ENCODE measurements around the gene PIKFYVE. TPM values are rescaled to one million over a fixed set of nuclear protein-coding genes. Genes with fewer than 3 reads are reported as not detected.
"Not testable (repeated sequence)": the region's sequence is repeated elsewhere in the genome, so short reads cannot be mapped to it uniquely, and the experiment has no call there.

Gene PIKFYVE
- polyA plus RNA-seq, 1 donor: 16.7 TPM

GRCh38 chr2:208254118-208254870 lies 11.8 kb upstream of the PIKFYVE start:
- H3K4me3 ChIP-seq (ENCODE audit: low read length): peak overlapping the region; percentile 97
- WGBS (ENCODE audit: insufficient coverage, low lambda C conversion rate): 0% methylated on average over 5 of the region's 36 CpGs
- peak; percentile 75 to 83 for DNase-seq
- no peaks in the 10 kb centered on the region for H3K9me3 ChIP-seq (ENCODE audit: control insufficient read depth, low read depth, low read length)
- H3K4me1 ChIP-seq (ENCODE audit: control insufficient read depth, insufficient read depth, low read length): peaks cover 31% of the 10 kb centered on the region
- H3K27ac ChIP-seq (ENCODE audit: low read length): peak overlapping the region; percentile 79
- no peaks in the 10 kb centered on the region for H3K27me3 ChIP-seq (ENCODE audit: control insufficient read depth, insufficient read depth, low read length)
- H3K36me3 ChIP-seq (ENCODE audit: control insufficient read depth, insufficient read depth, low read length): peaks cover 19% of the 10 kb centered on the region

GRCh38 chr2:208254871-208255556 lies 11.0 kb upstream of the PIKFYVE start, which contains the start of gene IDH1:
TSS of gene IDH1 (minus strand) at chr2:208255071. CDS start at chr2:208251551, 3,520 bp downstream.
- peak within 1 kb of the TSS; percentile 97 for H3K4me3 ChIP-seq (ENCODE audit: low read length)
- peaks cover 15% of the 10 kb centered on the region for H3K36me3 ChIP-seq (ENCODE audit: control insufficient read depth, insufficient read depth, low read length)
- DNase-seq: peak; percentile 92 to 94
- no CpG with 5 or more reads among the region's 48 CpGs for WGBS (ENCODE audit: insufficient coverage, low lambda C conversion rate)
- H3K4me1 ChIP-seq (ENCODE audit: control insufficient read depth, insufficient read depth, low read length): peaks cover 31% of the 10 kb centered on the region
- H3K27ac ChIP-seq (ENCODE audit: low read length): peak within 1 kb of the TSS; percentile 87
- no peaks in the 10 kb centered on the region for H3K27me3 ChIP-seq (ENCODE audit: control insufficient read depth, insufficient read depth, low read length)
- H3K9me3 ChIP-seq (ENCODE audit: control insufficient read depth, low read depth, low read length): no peaks in the 10 kb centered on the region

GRCh38 chr2:208255557-208256106 lies 10.4 kb upstream of the PIKFYVE start:
- 60% methylated on average over 2 of the region's 13 CpGs for WGBS (ENCODE audit: insufficient coverage, low lambda C conversion rate)
- Histone ChIP-seq H3K4me1 (ENCODE audit: control insufficient read depth, insufficient read depth, low read length) (peaks cover 31% of the 10 kb centered on the region), H3K36me3 (ENCODE audit: control insufficient read depth, insufficient read depth, low read length) (peaks cover 11% of the 10 kb centered on the region), H3K27me3 (ENCODE audit: control insufficient read depth, insufficient read depth, low read length) (no peaks in the 10 kb centered on the region), H3K4me3 (ENCODE audit: low read length) (peak overlapping the region; percentile 97), H3K27ac (ENCODE audit: low read length) (peak overlapping the region; percentile 87), H3K9me3 (ENCODE audit: control insufficient read depth, low read depth, low read length) (no peaks in the 10 kb centered on the region)
- no peak for DNase-seq

GRCh38 chr2:208256192-208256782 lies 9.8 kb upstream of the PIKFYVE start:
- H3K4me1 ChIP-seq (ENCODE audit: control insufficient read depth, insufficient read depth, low read length): peaks cover 31% of the 10 kb centered on the region
- WGBS (ENCODE audit: insufficient coverage, low lambda C conversion rate): 53% methylated on average over 3 of the region's 10 CpGs
- peak in 1 of 2 donors; percentile 26 for DNase-seq
- H3K27me3 ChIP-seq (ENCODE audit: control insufficient read depth, insufficient read depth, low read length): no peaks in the 10 kb centered on the region
- H3K36me3 ChIP-seq (ENCODE audit: control insufficient read depth, insufficient read depth, low read length): peaks cover 8% of the 10 kb centered on the region
- no peak overlapping the region for H3K4me3 ChIP-seq (ENCODE audit: low read length)
- H3K27ac ChIP-seq (ENCODE audit: low read length): peak overlapping the region; percentile 72
- H3K9me3 ChIP-seq (ENCODE audit: control insufficient read depth, low read depth, low read length): no peaks in the 10 kb centered on the region

GRCh38 chr2:208256849-208257813 lies 8.9 kb upstream of the PIKFYVE start:
- H3K27me3 ChIP-seq (ENCODE audit: control insufficient read depth, insufficient read depth, low read length); H3K9me3 ChIP-seq (ENCODE audit: control insufficient read depth, low read depth, low read length); H3K4me3 ChIP-seq (ENCODE audit: low read length); H3K36me3 ChIP-seq (ENCODE audit: control insufficient read depth, insufficient read depth, low read length): not testable (repeated sequence)
- 53% methylated on average over 3 of the region's 12 CpGs for WGBS (ENCODE audit: insufficient coverage, low lambda C conversion rate)
- Histone ChIP-seq H3K4me1 (ENCODE audit: control insufficient read depth, insufficient read depth, low read length) (peaks cover 26% of the 10 kb centered on the region), H3K27ac (ENCODE audit: low read length) (peak overlapping the region; percentile 72)
- peak in 1 of 2 donors; percentile 31 for DNase-seq

- H3K4me1 ChIP-seq (ENCODE audit: control insufficient read depth, insufficient read depth, low read length): peaks cover 4% of the 10 kb centered on the region
- no peaks in the 10 kb centered on the region for H3K36me3 ChIP-seq (ENCODE audit: control insufficient read depth, insufficient read depth, low read length)
- H3K27me3 ChIP-seq (ENCODE audit: control insufficient read depth, insufficient read depth, low read length): no peaks in the 10 kb centered on the region
- no CpG with 5 or more reads among the region's 9 CpGs for WGBS (ENCODE audit: insufficient coverage, low lambda C conversion rate)
- peak overlapping the region; percentile 90 for H3K27ac ChIP-seq (ENCODE audit: low read length)
- peak overlapping the region; percentile 70 for H3K4me3 ChIP-seq (ENCODE audit: low read length)
- DNase-seq: no peak
- H3K9me3 ChIP-seq (ENCODE audit: control insufficient read depth, low read depth, low read length): no peaks in the 10 kb centered on the region
These were observed 669 bp upstream of the PIKFYVE start for GRCh38 chr2:208265371-208265800.

- H3K27ac ChIP-seq (ENCODE audit: low read length): peak overlapping the region; percentile 90
- peak overlapping the region; percentile 70 for H3K4me3 ChIP-seq (ENCODE audit: low read length)
- no peak for DNase-seq
- no peaks in the 10 kb centered on the region for H3K9me3 ChIP-seq (ENCODE audit: control insufficient read depth, low read depth, low read length)
- no peaks in the 10 kb centered on the region for H3K27me3 ChIP-seq (ENCODE audit: control insufficient read depth, insufficient read depth, low read length)
- no peaks in the 10 kb centered on the region for H3K36me3 ChIP-seq (ENCODE audit: control insufficient read depth, insufficient read depth, low read length)
- WGBS (ENCODE audit: insufficient coverage, low lambda C conversion rate): 0% methylated on average over 5 of the region's 11 CpGs
- H3K4me1 ChIP-seq (ENCODE audit: control insufficient read depth, insufficient read depth, low read length): peaks cover 4% of the 10 kb centered on the region
These were observed 468 bp downstream of the PIKFYVE start for GRCh38 chr2:208266553-208266893.

- Histone ChIP-seq H3K4me3 (ENCODE audit: low read length) (peak overlapping the region; percentile 70), H3K4me1 (ENCODE audit: control insufficient read depth, insufficient read depth, low read length) (peaks cover 4% of the 10 kb centered on the region), H3K27me3 (ENCODE audit: control insufficient read depth, insufficient read depth, low read length) (no peaks in the 10 kb centered on the region), H3K27ac (ENCODE audit: low read length) (peak overlapping the region; percentile 90), H3K9me3 (ENCODE audit: control insufficient read depth, low read depth, low read length) (no peaks in the 10 kb centered on the region), H3K36me3 (ENCODE audit: control insufficient read depth, insufficient read depth, low read length) (no peaks in the 10 kb centered on the region)
- no peak for DNase-seq
- 0% methylated on average over 2 of the region's 3 CpGs for WGBS (ENCODE audit: insufficient coverage, low lambda C conversion rate)
These were observed 881 bp downstream of the PIKFYVE start for GRCh38 chr2:208266936-208267335.

GRCh38 chr2:208267526-208267925 lies 1.5 kb downstream of the PIKFYVE start:
- H3K36me3 ChIP-seq (ENCODE audit: control insufficient read depth, insufficient read depth, low read length); H3K27ac ChIP-seq (ENCODE audit: low read length); H3K27me3 ChIP-seq (ENCODE audit: control insufficient read depth, insufficient read depth, low read length); DNase-seq; H3K9me3 ChIP-seq (ENCODE audit: control insufficient read depth, low read depth, low read length); H3K4me1 ChIP-seq (ENCODE audit: control insufficient read depth, insufficient read depth, low read length): not testable (repeated sequence)
- no CpG with 5 or more reads among the region's 22 CpGs for WGBS (ENCODE audit: insufficient coverage, low lambda C conversion rate)
- peak overlapping the region; percentile 70 for H3K4me3 ChIP-seq (ENCODE audit: low read length)

All from large intestine (tissue), 3 donors.